Heart left ventricle (tissue), 16 donors: Measurements from ENCODE around the gene TBX1. TPM values are rescaled to one million over a fixed set of nuclear protein-coding genes. Genes with fewer than 3 reads are reported as not detected.

Experiments
- ATAC-seq, 4 donors: fragments of 200-7000 bp; cut with Tn5 transposase; one replicate each; pipeline ENCODE4 v1.9.1; 2020 to 2022; ENCODE audit warnings: moderate library complexity in 4 of 4, mild to moderate bottlenecking in 3 of 4, moderate number of reproducible peaks in 1 of 4
- DNase-seq, 5 donors: peaks; one replicate each; pipeline ENCODE4 v3.0.0-alpha.2; 2020
- H3K27ac ChIP-seq, 12 donors: fragments of 200-600 bp; sonication (generic) in 4 of 12; one replicate each; pipeline versions ENCODE4 v1.5.0 to v1.8.0; 2016 to 2022; ENCODE audit warnings: mild to moderate bottlenecking in 2 of 12
- H3K27me3 ChIP-seq, 9 donors: fragments of 200-600 bp; sonication (generic) in 2 of 9; one replicate each; pipeline versions ENCODE4 v1.5.1 to v1.8.0; 2016 to 2022; ENCODE audit warnings: mild to moderate bottlenecking in 3 of 9
- H3K36me3 ChIP-seq, 9 donors: fragments of 200-600 bp; sonication (generic) in 2 of 9; one replicate each; pipeline versions ENCODE4 v1.5.0 to v1.8.0; 2018 to 2022; ENCODE audit warnings: mild to moderate bottlenecking in 2 of 9
- H3K4me1 ChIP-seq, 12 donors: fragments of 200-600 bp; sonication (generic) in 4 of 12; one replicate each; pipeline versions ENCODE4 v1.5.0 to v1.8.0; 2016 to 2022; ENCODE audit warnings: mild to moderate bottlenecking in 3 of 12
- H3K4me3 ChIP-seq, 12 donors: fragments of 200-600 bp; sonication (generic) in 4 of 12; one replicate each; pipeline versions ENCODE4 v1.5.0 to v1.8.0; 2017 to 2022; ENCODE audit warnings: mild to moderate bottlenecking in 9 of 12, moderate library complexity in 4 of 12
- H3K9me3 ChIP-seq, 12 donors: fragments of 200-600 bp; sonication (generic) in 4 of 12; one replicate each; pipeline versions ENCODE4 v1.5.0 to v1.8.0; 2016 to 2022; ENCODE audit warnings: mild to moderate bottlenecking in 1 of 12
- POLR2A ChIP-seq, 2 donors: fragments of 450-650 bp; IDR thresholded peaks; one replicate each; pipeline ENCODE4 v1.6.1; 2017; ENCODE audit warnings: antibody characterized with exemption in 2 of 2, mild to moderate bottlenecking in 2 of 2, moderate library complexity in 2 of 2
- WGBS, 4 donors: extraction: QIAGEN DNeasy Blood & Tissue Kit in 2 of 4; methylation state at CpG; one replicate each; pipeline versions ENCODE4 v1.1.5 to v1.1.7; 2013 to 2018; 5-methylcytosine and 5-hydroxymethylcytosine counted together
- intact Hi-C, 10 donors: fragments of 100-400 bp; cut with DNase I; formaldehyde crosslinking; loops; one replicate each; pipeline versions ENCODE4 v1.11.1 to v1.14.2; 2022
- polyA plus RNA-seq, 2 donors: library from polyadenylated mRNA; stranded (reverse); fragments of 200-250 nt; gene quantifications; one replicate each; pipeline ENCODE4 v1.2.3, GENCODE V29; 2013
- total RNA-seq, 9 donors: library from RNA; depleted of rRNA in 2 of 9; stranded (reverse); fragments of >200 nt in 2 of 9; fragmentation: NEBNext Ultra II Directional in 3 of 9; extraction: Animal tissue kit (Norgen Biotek cat#: 25700) in 3 of 9; gene quantifications; one replicate each; pipeline versions ENCODE4 v1.1.0 to v1.2.4, GENCODE V29; 2016 to 2023
- TF ChIP-seq, protein P1 (sequence below), 12 donors: fragments of 200-600 bp; sonication (generic) in 4 of 12; IDR thresholded peaks; one replicate each; pipeline versions ENCODE4 v1.5.0 to v1.8.0; 2018 to 2022; ENCODE audit warnings: antibody characterized with exemption in 12 of 12, mild to moderate bottlenecking in 5 of 12
- donor health status: ischemic (EF 13 %, LVEDD 7.1; RV severe dilation, severe dysfunction).
- donor health status: healthy with polysubstance abuse.
- donor health status: DM: no; HTN: yes; CAD: no.
- donor health status: DM: no; HTN: no; CAD: no.
- donor health status: ischemic (EF 25% LVEDD 6.9; RV normal size, moderate dysfunction).
- donor health status: ischemic (EF 25% LVEDD 5.7; RV mildly dilated, moderate dysfunction).
- donor health status: healthy.
- donor health status: DM: yes; HTN: yes; CAD: no.
- donor health status: ischemic (EF 35%, LVEDD 5.7; RV mildly dilated, moderate dysfunction).
- donor health status: nonischemic (EF 11% LVEDD 7.7; RV severe dilation, severe dysfunction).
- donor health status: DM: yes; HTN: yes; CAD: no.
- donor health status: PGD.
- donor health status: ischemic (EF 29% LVEDD 5.4; RV normal size, mild dysfunction).
- donor health status: nonischemic (EF 23%, LVEDD 6.1; RV moderate dilation, normal function).

Gene TBX1
- total and polyA plus RNA-seq, 11 donors = 0.11 to 3.1 (median 0.97) TPM; not detected in 1

DNA sequence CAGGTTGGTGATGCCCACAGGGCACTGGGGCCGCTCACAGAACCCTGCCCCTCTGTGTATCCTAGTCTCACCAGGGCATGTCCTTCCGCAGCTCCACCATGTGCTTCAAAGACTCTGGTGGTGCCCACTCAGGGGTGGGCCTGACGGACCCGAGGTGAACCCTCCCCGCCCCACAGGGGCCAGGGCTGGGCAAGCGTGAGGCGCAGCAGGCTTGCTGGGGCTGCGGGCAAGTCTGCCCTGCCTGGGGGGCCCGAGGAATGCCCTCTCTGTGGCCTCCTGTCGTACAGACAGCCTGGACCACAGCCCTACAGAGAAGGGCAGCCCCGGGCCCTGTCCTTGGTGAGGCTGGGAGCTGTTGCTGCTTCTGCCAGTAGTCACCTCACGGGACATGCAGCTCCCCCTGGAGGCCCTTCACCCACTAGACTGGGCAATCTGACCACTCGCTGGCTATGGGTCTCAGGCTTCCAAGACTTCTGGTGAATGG is 40.2 kb downstream of the TBX1 start:
- WGBS, 4 donors = 85 to 98% (median 92%) methylated on average over 7 to 13 of the region's 13 CpGs
- DNase-seq = peak in 1 of 5 donors; percentile 49
- Histone ChIP-seq H3K27me3 (no peaks in the 10 kb centered on the region), H3K27ac (no peak overlapping the region), H3K4me1 (peaks cover 0 to 5% (median 0%) of the 10 kb centered on the region in 12 donors), H3K4me3 (no peak overlapping the region), H3K9me3 (no peaks in the 10 kb centered on the region), H3K36me3 (no peaks in the 10 kb centered on the region)
- peak in 2 of 4 donors; percentile 10 to 45 for ATAC-seq
- TF ChIP-seq, protein P1, sequence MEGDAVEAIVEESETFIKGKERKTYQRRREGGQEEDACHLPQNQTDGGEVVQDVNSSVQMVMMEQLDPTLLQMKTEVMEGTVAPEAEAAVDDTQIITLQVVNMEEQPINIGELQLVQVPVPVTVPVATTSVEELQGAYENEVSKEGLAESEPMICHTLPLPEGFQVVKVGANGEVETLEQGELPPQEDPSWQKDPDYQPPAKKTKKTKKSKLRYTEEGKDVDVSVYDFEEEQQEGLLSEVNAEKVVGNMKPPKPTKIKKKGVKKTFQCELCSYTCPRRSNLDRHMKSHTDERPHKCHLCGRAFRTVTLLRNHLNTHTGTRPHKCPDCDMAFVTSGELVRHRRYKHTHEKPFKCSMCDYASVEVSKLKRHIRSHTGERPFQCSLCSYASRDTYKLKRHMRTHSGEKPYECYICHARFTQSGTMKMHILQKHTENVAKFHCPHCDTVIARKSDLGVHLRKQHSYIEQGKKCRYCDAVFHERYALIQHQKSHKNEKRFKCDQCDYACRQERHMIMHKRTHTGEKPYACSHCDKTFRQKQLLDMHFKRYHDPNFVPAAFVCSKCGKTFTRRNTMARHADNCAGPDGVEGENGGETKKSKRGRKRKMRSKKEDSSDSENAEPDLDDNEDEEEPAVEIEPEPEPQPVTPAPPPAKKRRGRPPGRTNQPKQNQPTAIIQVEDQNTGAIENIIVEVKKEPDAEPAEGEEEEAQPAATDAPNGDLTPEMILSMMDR (IDR thresholded peaks at IDR 0.05) = peak in 6 of 12 donors; percentile 6 to 33 (median 22)
- no peak for TF ChIP-seq POLR2A (IDR thresholded peaks at IDR 0.05)
- intact Hi-C loops = no loop called here

DNA sequence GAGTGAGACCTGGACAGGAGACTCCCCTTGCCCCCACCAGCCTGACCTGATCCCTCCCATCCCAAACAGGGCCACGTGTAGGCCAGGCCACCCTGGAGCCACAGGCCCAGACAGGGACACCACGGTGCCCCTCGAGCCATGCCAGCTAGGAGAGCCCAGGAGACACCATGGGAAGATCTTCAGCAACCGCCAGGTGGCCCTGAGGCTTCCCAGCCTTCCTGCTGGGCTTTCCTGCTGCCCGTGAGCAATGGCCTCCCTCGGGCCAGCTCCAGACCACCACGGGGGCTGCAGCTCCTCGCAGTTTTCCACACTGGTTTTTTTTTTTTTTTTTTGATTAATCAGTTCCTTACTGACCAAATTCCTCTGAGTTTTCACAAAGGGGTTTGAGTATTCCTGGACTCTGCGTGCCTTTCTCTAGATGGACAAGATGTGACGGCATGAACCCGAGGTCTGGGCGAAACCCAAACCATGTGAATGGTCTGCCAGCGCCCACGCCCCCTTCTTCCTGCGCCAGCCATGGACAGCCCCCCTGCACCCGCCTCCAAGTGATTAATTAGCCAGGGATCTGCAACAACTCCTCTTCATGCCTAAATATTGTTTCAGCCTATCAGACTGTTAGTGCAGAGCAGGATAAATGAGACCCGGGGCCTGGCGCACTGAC is 40.9 kb downstream of the TBX1 start:
- ATAC-seq (no peak), DNase-seq (peak in 1 of 5 donors; percentile 25)
- no peak overlapping the region for H3K27ac ChIP-seq
- intact Hi-C loops = no loop called here
- peaks cover 0 to 5% (median 0%) of the 10 kb centered on the region in 12 donors for H3K4me1 ChIP-seq
- no peaks in the 10 kb centered on the region for H3K9me3 ChIP-seq
- TF ChIP-seq POLR2A (IDR thresholded peaks at IDR 0.05) = no peak
- TF ChIP-seq, protein P1 (IDR thresholded peaks at IDR 0.05) = no peak
- no peaks in the 10 kb centered on the region for H3K36me3 ChIP-seq
- no peak overlapping the region for H3K4me3 ChIP-seq
- no peaks in the 10 kb centered on the region for H3K27me3 ChIP-seq
- 84 to 89% (median 87%) methylated on average over 15 to 18 of the region's 18 CpGs for WGBS, 4 donors

DNA sequence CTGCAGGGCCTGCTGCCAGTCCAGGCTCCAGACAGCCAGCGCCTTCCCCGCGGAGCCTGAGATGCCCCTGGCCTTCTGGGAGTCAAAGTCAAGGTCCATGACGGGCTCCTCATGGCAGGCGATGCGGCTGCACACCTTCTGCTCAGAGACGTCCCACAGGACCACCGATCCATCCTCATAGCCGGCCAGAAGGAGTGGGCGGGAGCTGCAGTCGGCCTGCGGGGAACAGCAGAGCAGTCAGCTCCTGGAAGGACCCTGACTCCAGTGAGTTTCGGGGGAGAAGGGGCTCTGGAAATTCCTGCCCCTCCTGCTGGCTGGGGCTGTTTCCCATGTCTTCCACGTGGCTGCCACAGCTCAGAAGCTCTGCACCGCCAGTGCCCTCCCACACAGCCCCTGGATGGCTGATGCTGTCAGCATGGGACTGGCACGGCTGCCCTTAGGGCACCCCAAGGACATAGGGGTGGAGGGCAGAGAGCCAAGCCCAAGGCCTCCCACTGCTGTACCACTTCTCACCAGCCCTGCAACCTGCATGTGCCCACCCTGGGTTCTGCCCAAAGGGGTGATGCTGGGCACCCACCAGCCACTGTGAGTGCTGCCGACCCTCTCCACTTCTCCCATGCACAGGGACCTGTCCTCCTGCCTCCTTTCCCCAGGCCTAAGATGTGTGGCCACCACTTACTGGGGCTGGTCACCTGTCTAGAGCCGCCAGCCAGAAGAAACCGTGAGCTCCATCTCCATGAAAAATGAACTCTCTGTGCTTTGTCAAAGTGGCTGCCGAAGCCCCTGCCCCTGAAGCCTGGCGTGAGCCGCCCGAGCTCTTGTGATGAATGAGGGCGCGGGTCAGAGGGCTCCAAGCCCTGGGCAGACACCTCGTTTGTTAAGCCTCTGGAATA is 41.7 kb downstream of the TBX1 start:
- Histone ChIP-seq H3K27me3 (no peaks in the 10 kb centered on the region), H3K36me3 (no peaks in the 10 kb centered on the region), H3K4me1 (peaks cover 0 to 5% (median 0%) of the 10 kb centered on the region in 12 donors), H3K27ac (no peak overlapping the region), H3K9me3 (no peaks in the 10 kb centered on the region), H3K4me3 (no peak overlapping the region)
- ATAC-seq (no peak), DNase-seq (peak in 1 of 5 donors; percentile 45)
- intact Hi-C loops = loop anchor here in 1 of 10 donors (2.0 kb wide), 1 partner anchor 69 kb away; no protein-coding TSS in a partner anchor
- 89 to 92% (median 91%) methylated on average over 14 to 26 of the region's 26 CpGs for WGBS, 4 donors
- TF ChIP-seq, protein P1 (IDR thresholded peaks at IDR 0.05) = no peak
- TF ChIP-seq POLR2A (IDR thresholded peaks at IDR 0.05) = no peak
